HEK293T (cell line): ENCODE results near the gene TTC7B.

ENCODE experiments used
- ELF4 ChIP-seq: fragments of 450-650 bp; IDR thresholded peaks from 2 replicates; pipeline ENCODE4 v1.6.1; 2017; ENCODE audit warnings: antibody characterized with exemption
- FOXM1 ChIP-seq: fragments of 450-650 bp; IDR thresholded peaks from 2 replicates; pipeline ENCODE4 v1.6.1; 2017; ENCODE audit warnings: mild to moderate bottlenecking, borderline replicate concordance
- NFRKB ChIP-seq: fragments of 450-650 bp; IDR thresholded peaks from 2 replicates; pipeline ENCODE4 v1.6.1; 2016; ENCODE audit warnings: mild to moderate bottlenecking, moderate library complexity
- SP1 ChIP-seq: fragments of 450-650 bp; IDR thresholded peaks from 2 replicates; pipeline ENCODE4 v1.6.1; 2017
- TARDBP ChIP-seq: fragments of 450-650 bp; IDR thresholded peaks from 2 replicates; pipeline ENCODE4 v1.6.1; 2016

DNA sequence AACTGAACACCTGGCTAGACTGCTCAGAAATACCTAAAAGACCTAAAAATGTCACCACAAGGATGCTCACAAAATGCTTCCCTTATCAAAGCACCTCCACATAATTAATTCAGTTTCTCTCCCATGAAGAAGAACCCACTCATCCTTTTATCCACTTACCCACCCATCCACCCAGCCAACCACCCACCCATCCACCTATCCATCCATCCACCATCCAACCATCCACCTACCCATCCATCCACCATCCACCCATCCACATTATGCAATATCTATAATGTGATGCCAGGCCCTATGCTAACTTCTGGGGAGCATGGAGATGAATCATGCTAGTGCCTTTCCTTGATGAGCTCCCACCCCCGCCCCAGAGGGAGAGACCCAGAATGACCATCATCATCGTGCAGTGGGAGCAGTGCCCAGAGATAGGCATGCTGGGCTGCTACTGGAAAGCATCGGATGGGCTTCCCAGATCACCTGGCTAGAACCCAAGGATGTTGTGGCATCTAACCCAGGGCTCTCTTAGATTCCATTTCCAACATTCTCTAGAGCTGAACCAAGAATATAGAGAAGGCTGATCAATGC is 166.6 kb downstream of the TTC7B start:
- TF ChIP-seq NFRKB = no peak
- TF ChIP-seq FOXM1 = no peak
- TF ChIP-seq SP1 = no peak
- TF ChIP-seq ELF4 = no peak
- no peak for TF ChIP-seq TARDBP
